CD4-positive, alpha-beta T cell (primary cell): ENCODE data around the gene BLACAT1. TPM values are rescaled to one million over a fixed set of nuclear protein-coding genes. Genes with fewer than 3 reads are reported as not detected.

Experiments
- ATAC-seq: fragments of 200-7000 bp; cut with Tn5 transposase; one replicate; pipeline ENCODE4 v1.10.0; 2022; ENCODE audit warnings: mild to moderate bottlenecking; ENCODE audit not compliant: poor library complexity
- CTCF ChIA-PET: fragments of 350-600 bp; sonication (Branson Sonifier 250); formaldehyde crosslinking; loops from one replicate; lab custom pipeline; 2021; ENCODE audit warnings: antibody characterized with exemption, inconsistent platforms; lab: Charles Lee
- POLR2A ChIA-PET: fragments of 350-600 bp; sonication (Branson Sonifier 250); formaldehyde crosslinking; loops from one replicate; lab custom pipeline; 2021; ENCODE audit warnings: antibody characterized with exemption, inconsistent platforms; lab: Charles Lee
- DNase-seq, 14 experiments: peaks; one replicate each; pipeline ENCODE4 v3.0.0-alpha.2; 2013 to 2020; ENCODE audit warnings: mixed read lengths in 2 of 14
- H3K27ac ChIP-seq, 2 donors: one replicate each; pipeline versions ENCODE4 v1.5.1 to v1.7.0; 2013; ENCODE audit warnings: low read length in 2 of 2, low read depth in 1 of 2, mild to moderate bottlenecking in 1 of 2
- H3K27me3 ChIP-seq, 2 experiments: 1 replicate in 1 of 2; 2 replicates in 1 of 2; pipeline versions ENCODE4 v1.6.1 to v1.7.0; 2013; ENCODE audit warnings: low read length in 2 of 2, control low read depth in 1 of 2, mild to moderate bottlenecking in 1 of 2, moderate library complexity in 1 of 2; ENCODE audit not compliant: insufficient read depth in 2 of 2, control insufficient read depth in 1 of 2
- H3K36me3 ChIP-seq: one replicate; pipeline ENCODE4 v1.6.1; 2013; ENCODE audit warnings: low read length, control low read depth; ENCODE audit not compliant: insufficient read depth
- H3K4me1 ChIP-seq: one replicate; pipeline ENCODE4 v1.6.1; 2013; ENCODE audit warnings: low read length, control low read depth; ENCODE audit not compliant: insufficient read depth
- H3K4me3 ChIP-seq: one replicate; pipeline ENCODE4 v1.5.1; 2013; ENCODE audit warnings: mild to moderate bottlenecking, low read length, moderate library complexity
- H3K9me3 ChIP-seq, 2 experiments: 1 replicate in 1 of 2; 2 replicates in 1 of 2; pipeline versions ENCODE4 v1.6.1 to v1.7.0; 2013; ENCODE audit warnings: low read length in 2 of 2, mild to moderate bottlenecking in 2 of 2, control low read depth in 1 of 2, moderate library complexity in 1 of 2; ENCODE audit not compliant: control insufficient read depth in 1 of 2, insufficient read depth in 1 of 2
- H3K27ac Mint-ChIP-seq: one replicate; pipeline ENCODE4 v1.8.0; 2020; ENCODE audit warnings: mixed read lengths
- H3K27me3 Mint-ChIP-seq: one replicate; pipeline ENCODE4 v1.8.0; 2021; ENCODE audit warnings: mixed read lengths
- H3K36me3 Mint-ChIP-seq: one replicate; pipeline ENCODE4 v1.8.0; 2021; ENCODE audit warnings: low read depth, mixed read lengths
- H3K4me1 Mint-ChIP-seq: one replicate; pipeline ENCODE4 v1.8.0; 2021; ENCODE audit warnings: low read depth, mixed read lengths
- H3K4me3 Mint-ChIP-seq: one replicate; pipeline ENCODE4 v1.8.0; 2020; ENCODE audit warnings: mild to moderate bottlenecking, mixed read lengths
- H3K9me3 Mint-ChIP-seq: one replicate; pipeline ENCODE4 v1.8.0; 2020; ENCODE audit warnings: mixed read lengths
- intact Hi-C, 2 experiments: fragments of 100-400 bp; cut with DNase I in 1 of 2; cut with micrococcal nuclease in 1 of 2; formaldehyde crosslinking; loops; one replicate each; pipeline versions ENCODE4 v1.15.1 to v1.9.0; 2023 to 2025; cut with DNase I, micrococcal nuclease
- total RNA-seq, 174 experiments: library from RNA in 2 of 174; stranded (reverse) in 2 of 174; gene quantifications; one replicate each; pipeline ENCODE4 v1.2.3 and lab custom pipeline; 2021 to 2026
- TF ChIP-seq, protein P1 (sequence below): fragments of 200-600 bp; IDR thresholded peaks from one replicate; pipeline ENCODE4 v1.8.0; 2022; ENCODE audit warnings: antibody characterized with exemption, mild to moderate bottlenecking

BLACAT1 gene
- total RNA-seq, 2 experiments from 2014 or later: not detected

DNA sequence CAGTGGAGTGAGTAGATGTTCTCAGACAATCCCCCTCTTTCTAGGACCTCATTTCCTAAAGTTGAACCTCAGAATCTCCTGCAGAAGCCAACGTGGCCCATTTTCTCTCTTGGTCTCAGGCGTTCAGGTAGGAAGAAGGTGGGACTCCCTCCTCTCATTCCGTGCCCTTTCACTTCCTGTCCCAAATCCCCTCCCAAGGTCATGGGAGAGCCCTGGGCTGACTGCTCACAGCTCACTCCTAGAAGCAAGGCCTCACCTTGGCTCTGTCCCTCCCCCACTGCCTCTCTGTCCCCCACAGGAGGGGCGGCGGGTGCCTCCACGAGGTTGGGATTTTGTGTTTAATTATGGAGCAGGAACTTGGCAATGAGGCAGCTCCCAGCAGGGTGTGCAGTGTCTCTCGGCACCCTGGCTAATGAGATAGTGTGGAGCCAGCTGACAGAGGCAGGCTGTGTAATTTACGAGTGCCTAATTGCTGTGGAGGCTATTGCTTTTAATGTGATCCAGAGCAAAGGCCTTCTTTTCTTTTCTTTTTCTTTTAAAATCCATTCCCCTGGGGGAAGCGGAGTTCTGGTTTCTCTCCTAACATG is 39.5 kb upstream of the BLACAT1 start:
- no peaks in the 10 kb centered on the region for H3K36me3 ChIP-seq
- H3K9me3 Mint-ChIP-seq: no peaks in the 10 kb centered on the region
- no peaks in the 10 kb centered on the region for H3K4me1 ChIP-seq
- POLR2A ChIA-PET: no interaction called here
- intact Hi-C loops: no loop called here
- H3K9me3 ChIP-seq: no peaks in the 10 kb centered on the region
- peaks cover 18 to 26% of the 10 kb centered on the region in 2 experiments for H3K27me3 ChIP-seq
- ATAC-seq (no peak), DNase-seq (no peak)
- H3K4me1 Mint-ChIP-seq: no peaks in the 10 kb centered on the region
- CTCF ChIA-PET: interaction anchor here (1.0 kb wide), 1 partner anchor 10 kb away, joined by 3 read pairs; no protein-coding TSS in a partner anchor
- no peaks in the 10 kb centered on the region for H3K36me3 Mint-ChIP-seq
- peaks cover 41% of the 10 kb centered on the region for H3K27me3 Mint-ChIP-seq
- TF ChIP-seq, protein P1, sequence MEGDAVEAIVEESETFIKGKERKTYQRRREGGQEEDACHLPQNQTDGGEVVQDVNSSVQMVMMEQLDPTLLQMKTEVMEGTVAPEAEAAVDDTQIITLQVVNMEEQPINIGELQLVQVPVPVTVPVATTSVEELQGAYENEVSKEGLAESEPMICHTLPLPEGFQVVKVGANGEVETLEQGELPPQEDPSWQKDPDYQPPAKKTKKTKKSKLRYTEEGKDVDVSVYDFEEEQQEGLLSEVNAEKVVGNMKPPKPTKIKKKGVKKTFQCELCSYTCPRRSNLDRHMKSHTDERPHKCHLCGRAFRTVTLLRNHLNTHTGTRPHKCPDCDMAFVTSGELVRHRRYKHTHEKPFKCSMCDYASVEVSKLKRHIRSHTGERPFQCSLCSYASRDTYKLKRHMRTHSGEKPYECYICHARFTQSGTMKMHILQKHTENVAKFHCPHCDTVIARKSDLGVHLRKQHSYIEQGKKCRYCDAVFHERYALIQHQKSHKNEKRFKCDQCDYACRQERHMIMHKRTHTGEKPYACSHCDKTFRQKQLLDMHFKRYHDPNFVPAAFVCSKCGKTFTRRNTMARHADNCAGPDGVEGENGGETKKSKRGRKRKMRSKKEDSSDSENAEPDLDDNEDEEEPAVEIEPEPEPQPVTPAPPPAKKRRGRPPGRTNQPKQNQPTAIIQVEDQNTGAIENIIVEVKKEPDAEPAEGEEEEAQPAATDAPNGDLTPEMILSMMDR: no peak
- no peak overlapping the region for H3K27ac ChIP-seq
- no peak overlapping the region for H3K4me3 ChIP-seq
- no peak overlapping the region for H3K27ac Mint-ChIP-seq
- no peak overlapping the region for H3K4me3 Mint-ChIP-seq

DNA sequence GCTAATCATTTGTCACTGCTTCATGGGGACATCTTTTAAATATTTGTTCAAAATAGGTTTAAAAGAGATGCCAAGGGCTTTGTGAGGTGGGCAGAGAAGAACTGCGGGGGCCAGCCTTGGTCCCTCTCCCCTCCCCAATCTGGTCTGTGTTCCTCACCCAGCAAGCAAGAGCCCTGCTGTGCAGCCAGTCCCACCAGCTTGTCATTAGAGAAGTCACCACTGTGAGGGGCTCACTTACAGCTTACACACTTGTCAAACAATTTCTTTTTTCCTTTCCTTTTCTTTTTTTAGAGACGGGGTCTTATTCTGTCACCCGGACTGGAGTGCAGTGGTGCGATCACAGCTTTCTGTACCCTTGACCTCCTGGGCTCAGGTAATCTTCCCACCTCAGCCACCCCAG is 38.3 kb upstream of the BLACAT1 start:
- Mint-ChIP-seq H3K36me3 (no peaks in the 10 kb centered on the region), H3K4me3 (no peak overlapping the region), H3K4me1 (no peaks in the 10 kb centered on the region), H3K27ac (no peak overlapping the region), H3K9me3 (no peaks in the 10 kb centered on the region), H3K27me3 (peaks cover 54% of the 10 kb centered on the region)
- CTCF ChIA-PET: no interaction called here
- Histone ChIP-seq H3K36me3 (no peaks in the 10 kb centered on the region), H3K4me1 (no peaks in the 10 kb centered on the region), H3K4me3 (no peak overlapping the region), H3K27ac (no peak overlapping the region), H3K9me3 (no peaks in the 10 kb centered on the region), H3K27me3 (peaks cover 18 to 26% of the 10 kb centered on the region in 2 experiments)
- POLR2A ChIA-PET: no interaction called here
- ATAC-seq (no peak), DNase-seq (no peak)
- intact Hi-C loops: no loop called here
- TF ChIP-seq, protein P1: no peak

DNA sequence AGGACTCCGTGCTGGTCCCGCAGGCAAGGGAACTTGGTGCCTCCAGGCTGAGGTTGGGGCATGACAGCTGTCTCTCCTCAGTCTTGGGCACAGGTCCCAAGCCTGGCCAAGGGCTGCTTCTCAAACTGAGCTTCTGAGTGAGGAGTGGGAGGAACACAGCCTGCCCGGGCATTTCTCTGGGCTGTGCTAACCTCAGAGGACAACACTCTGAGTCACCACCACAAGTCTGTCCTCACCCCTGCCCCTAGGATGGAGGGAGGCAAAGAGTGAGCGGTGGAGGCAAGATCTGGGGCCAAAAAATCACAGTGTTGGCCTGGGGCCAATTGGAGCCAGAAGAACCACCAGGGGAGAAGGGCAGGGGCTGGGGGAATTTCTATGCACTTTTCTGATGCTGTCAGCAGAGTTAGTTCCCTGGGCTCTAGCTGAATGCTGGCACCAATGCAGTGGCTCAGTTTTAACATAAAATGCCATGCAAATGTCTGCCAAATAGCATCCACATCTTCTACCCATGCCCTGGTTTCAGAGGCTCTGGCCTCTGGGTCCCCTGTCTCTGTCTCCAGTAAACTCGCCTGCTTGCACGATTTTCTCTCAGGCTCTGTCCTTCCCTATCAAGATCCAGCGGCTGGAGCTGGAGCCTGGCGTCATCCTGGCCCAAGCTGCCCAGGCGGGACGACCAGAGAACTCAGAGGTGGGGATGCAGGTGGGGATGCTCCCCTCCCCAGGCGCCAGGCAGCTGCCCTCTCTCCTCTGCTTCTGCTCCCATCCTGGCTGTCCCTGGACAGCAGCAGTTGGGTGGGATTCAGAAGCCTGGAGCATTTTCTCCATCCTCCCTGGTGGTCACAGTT is 37.6 kb upstream of the BLACAT1 start:
- no peak overlapping the region for H3K4me3 Mint-ChIP-seq
- no peak overlapping the region for H3K27ac ChIP-seq
- intact Hi-C loops: no loop called here
- POLR2A ChIA-PET: no interaction called here
- CTCF ChIA-PET: no interaction called here
- H3K27me3 ChIP-seq: peaks cover 18 to 26% of the 10 kb centered on the region in 2 experiments
- no peak overlapping the region for H3K27ac Mint-ChIP-seq
- H3K9me3 ChIP-seq: no peaks in the 10 kb centered on the region
- ATAC-seq (no peak), DNase-seq (peak in 2 of 14 experiments; percentile 23 to 37)
- H3K36me3 Mint-ChIP-seq: no peaks in the 10 kb centered on the region
- H3K27me3 Mint-ChIP-seq: peaks cover 59% of the 10 kb centered on the region
- no peak overlapping the region for H3K4me3 ChIP-seq
- no peaks in the 10 kb centered on the region for H3K4me1 ChIP-seq
- no peaks in the 10 kb centered on the region for H3K9me3 Mint-ChIP-seq
- no peaks in the 10 kb centered on the region for H3K4me1 Mint-ChIP-seq
- no peaks in the 10 kb centered on the region for H3K36me3 ChIP-seq
- TF ChIP-seq, protein P1: no peak
